ENCODE measurements around the gene CPNE8.

The CPNE8 gene

DNA sequence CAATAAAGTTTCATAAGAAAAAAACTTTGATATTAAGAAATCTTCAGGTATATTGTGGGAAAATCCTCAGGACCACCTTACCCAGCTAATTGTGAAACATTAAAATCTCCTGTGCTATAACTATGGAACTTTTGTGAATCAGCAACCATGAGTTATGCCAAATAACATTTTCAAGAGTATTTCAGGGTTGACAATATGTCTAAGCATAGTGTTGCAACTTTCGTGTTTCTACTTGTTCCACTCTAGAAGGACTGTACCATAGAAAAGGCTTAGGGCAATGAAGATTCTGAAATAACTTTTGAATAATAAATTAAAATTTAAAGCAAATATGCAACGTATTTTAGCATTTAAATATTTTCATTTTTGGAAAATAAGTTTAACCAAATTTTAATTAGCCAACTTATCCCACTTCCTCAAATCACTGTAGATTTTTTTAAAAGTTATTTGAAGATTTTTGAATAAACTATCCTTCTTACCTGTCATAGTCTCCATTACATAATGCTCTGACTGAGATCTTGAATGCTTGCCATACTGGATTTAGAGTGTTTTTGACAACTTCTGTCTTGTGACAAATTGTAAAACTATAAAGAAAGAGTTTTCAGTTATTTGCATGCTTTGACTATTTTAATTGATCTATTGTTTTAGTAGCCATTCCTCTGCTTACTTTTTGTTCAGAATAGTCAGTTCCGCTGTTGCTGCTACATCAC is 143.6 kb downstream of the CPNE8 start:
- Histone ChIP-seq H3K27me3 (replicated peaks; ENCODE audit: insufficient read depth, low read length) (no peaks in the 10 kb centered on the region), H3K9me3 (replicated peaks; ENCODE audit: insufficient read depth, low read length) (no peaks in the 10 kb centered on the region), H3K9ac (ENCODE audit: low read length) (no peak overlapping the region), H4K20me1 (ENCODE audit: insufficient read depth, low read length) (no peaks in the 10 kb centered on the region), H3F3A (ENCODE audit: insufficient read depth, low read length) (no peaks in the 10 kb centered on the region), H3K36me3 (replicated peaks; ENCODE audit: insufficient read depth, low read length) (no peaks in the 10 kb centered on the region), H3K4me2 (ENCODE audit: low read depth, low read length) (no peak overlapping the region), H3K4me3 (ENCODE audit: low read length) (no peak overlapping the region), H3K9me2 (replicated peaks; ENCODE audit: insufficient read depth, low read length) (no peaks in the 10 kb centered on the region), H3K79me2 (ENCODE audit: low read length) (no peaks in the 10 kb centered on the region), H3K4me1 (ENCODE audit: low read length) (no peaks in the 10 kb centered on the region), H2AFZ (ENCODE audit: low read length) (no peak overlapping the region), H3K27ac (ENCODE audit: low read length) (no peak overlapping the region)
- TF ChIP-seq, protein P1, sequence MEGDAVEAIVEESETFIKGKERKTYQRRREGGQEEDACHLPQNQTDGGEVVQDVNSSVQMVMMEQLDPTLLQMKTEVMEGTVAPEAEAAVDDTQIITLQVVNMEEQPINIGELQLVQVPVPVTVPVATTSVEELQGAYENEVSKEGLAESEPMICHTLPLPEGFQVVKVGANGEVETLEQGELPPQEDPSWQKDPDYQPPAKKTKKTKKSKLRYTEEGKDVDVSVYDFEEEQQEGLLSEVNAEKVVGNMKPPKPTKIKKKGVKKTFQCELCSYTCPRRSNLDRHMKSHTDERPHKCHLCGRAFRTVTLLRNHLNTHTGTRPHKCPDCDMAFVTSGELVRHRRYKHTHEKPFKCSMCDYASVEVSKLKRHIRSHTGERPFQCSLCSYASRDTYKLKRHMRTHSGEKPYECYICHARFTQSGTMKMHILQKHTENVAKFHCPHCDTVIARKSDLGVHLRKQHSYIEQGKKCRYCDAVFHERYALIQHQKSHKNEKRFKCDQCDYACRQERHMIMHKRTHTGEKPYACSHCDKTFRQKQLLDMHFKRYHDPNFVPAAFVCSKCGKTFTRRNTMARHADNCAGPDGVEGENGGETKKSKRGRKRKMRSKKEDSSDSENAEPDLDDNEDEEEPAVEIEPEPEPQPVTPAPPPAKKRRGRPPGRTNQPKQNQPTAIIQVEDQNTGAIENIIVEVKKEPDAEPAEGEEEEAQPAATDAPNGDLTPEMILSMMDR (IDR thresholded peaks at IDR 0.05; ENCODE audit: low read length): no peak
- TF ChIP-seq EZH2 (optimal IDR thresholded peaks at IDR 0.05; ENCODE audit: low read depth, low read length) (no peak), EZH2phosphoT487 (IDR thresholded peaks at IDR 0.05; ENCODE audit: low read length) (no peak)
- DNase-seq: no peak

GRCh38 chr12:38761111-38761510 is 144.3 kb downstream of the CPNE8 start:
- no peak for TF ChIP-seq EZH2phosphoT487 (IDR thresholded peaks at IDR 0.05; ENCODE audit: low read length)
- TF ChIP-seq, protein P1 (IDR thresholded peaks at IDR 0.05; ENCODE audit: low read length): no peak
- TF ChIP-seq EZH2 (optimal IDR thresholded peaks at IDR 0.05; ENCODE audit: low read depth, low read length): no peak
- no peaks in the 10 kb centered on the region for H3F3A ChIP-seq (ENCODE audit: insufficient read depth, low read length)
- H3K4me1 ChIP-seq (ENCODE audit: low read length): no peaks in the 10 kb centered on the region
- H3K9me3 ChIP-seq (replicated peaks; ENCODE audit: insufficient read depth, low read length): no peaks in the 10 kb centered on the region
- H3K4me2 ChIP-seq (ENCODE audit: low read depth, low read length): no peak overlapping the region
- H3K9me2 ChIP-seq (replicated peaks; ENCODE audit: insufficient read depth, low read length): no peaks in the 10 kb centered on the region
- no peak overlapping the region for H2AFZ ChIP-seq (ENCODE audit: low read length)
- H4K20me1 ChIP-seq (ENCODE audit: insufficient read depth, low read length): no peaks in the 10 kb centered on the region
- H3K9ac ChIP-seq (ENCODE audit: low read length): no peak overlapping the region
- no peak for DNase-seq
- H3K36me3 ChIP-seq (replicated peaks; ENCODE audit: insufficient read depth, low read length): no peaks in the 10 kb centered on the region
- H3K79me2 ChIP-seq (ENCODE audit: low read length): no peaks in the 10 kb centered on the region
- no peak overlapping the region for H3K4me3 ChIP-seq (ENCODE audit: low read length)
- H3K27ac ChIP-seq (ENCODE audit: low read length): no peak overlapping the region
- H3K27me3 ChIP-seq (replicated peaks; ENCODE audit: insufficient read depth, low read length): no peaks in the 10 kb centered on the region

DNA sequence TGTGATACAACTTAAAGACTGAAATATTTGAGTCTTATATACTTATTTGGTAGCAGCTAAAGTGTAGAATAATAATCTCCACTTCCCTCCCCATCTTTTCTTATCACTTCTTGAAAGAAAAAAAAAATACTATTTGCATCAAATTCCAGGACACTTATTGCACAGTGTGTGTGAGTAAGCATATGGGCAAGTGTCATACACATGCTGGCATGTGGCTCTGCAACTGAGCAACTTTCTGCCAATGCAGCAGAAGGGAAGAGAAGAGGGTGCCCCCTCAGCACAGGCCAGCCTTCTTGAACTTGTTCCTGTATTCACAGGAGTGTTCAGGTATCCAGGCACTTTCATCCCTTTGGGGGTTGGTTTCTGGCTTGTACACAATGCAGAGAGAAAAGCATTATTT is 145.8 kb downstream of the CPNE8 start:
- DNase-seq: no peak
- no peak overlapping the region for H2AFZ ChIP-seq (ENCODE audit: low read length)
- no peak overlapping the region for H3K9ac ChIP-seq (ENCODE audit: low read length)
- no peaks in the 10 kb centered on the region for H3K9me2 ChIP-seq (replicated peaks; ENCODE audit: insufficient read depth, low read length)
- TF ChIP-seq EZH2 (optimal IDR thresholded peaks at IDR 0.05; ENCODE audit: low read depth, low read length) (no peak), EZH2phosphoT487 (IDR thresholded peaks at IDR 0.05; ENCODE audit: low read length) (no peak)
- TF ChIP-seq, protein P1 (IDR thresholded peaks at IDR 0.05; ENCODE audit: low read length): no peak
- H3K4me3 ChIP-seq (ENCODE audit: low read length): no peak overlapping the region
- H3K36me3 ChIP-seq (replicated peaks; ENCODE audit: insufficient read depth, low read length): no peaks in the 10 kb centered on the region
- no peaks in the 10 kb centered on the region for H3K4me1 ChIP-seq (ENCODE audit: low read length)
- H3F3A ChIP-seq (ENCODE audit: insufficient read depth, low read length): no peaks in the 10 kb centered on the region
- no peaks in the 10 kb centered on the region for H4K20me1 ChIP-seq (ENCODE audit: insufficient read depth, low read length)
- no peak overlapping the region for H3K4me2 ChIP-seq (ENCODE audit: low read depth, low read length)
- H3K27me3 ChIP-seq (replicated peaks; ENCODE audit: insufficient read depth, low read length): no peaks in the 10 kb centered on the region
- H3K9me3 ChIP-seq (replicated peaks; ENCODE audit: insufficient read depth, low read length): no peaks in the 10 kb centered on the region
- H3K79me2 ChIP-seq (ENCODE audit: low read length): no peaks in the 10 kb centered on the region
- no peak overlapping the region for H3K27ac ChIP-seq (ENCODE audit: low read length)
